Panc1 (cell line): ENCODE results near the gene CDKAL1. TPM values are rescaled to one million over a fixed set of nuclear protein-coding genes. Genes with fewer than 3 reads are reported as not detected.

Experiments
- ATAC-seq: fragments of 200-7000 bp; cut with Tn5 transposase; 2 replicates; pipeline ENCODE4 v1.9.1; 2020; ENCODE audit warnings: mild to moderate bottlenecking, moderate library complexity
- BruUV-seq: library from RNA; stranded (reverse); fragments of 400-500 nt; replicated peaks from 2 replicates; lab custom pipeline; 2021; lab: Mats Ljungman, UMichigan
- CTCF ChIA-PET: fragments of 300-600 bp; sonication (Branson Sonifier 250); formaldehyde crosslinking; loops from one replicate; lab custom pipeline; 2022; ENCODE audit warnings: antibody characterized with exemption; lab: Charles Lee
- POLR2A ChIA-PET: fragments of 300-600 bp; sonication (Branson Sonifier 250); formaldehyde crosslinking; loops from one replicate; lab custom pipeline; 2022; ENCODE audit warnings: antibody characterized with exemption; lab: Charles Lee
- DNase-seq: peaks from one replicate; pipeline ENCODE4 v3.0.0-alpha.2; 2010; ENCODE audit warnings: low read depth, low spot score
- H3K27ac ChIP-seq: 2 replicates; pipeline ENCODE4 v1.5.1; 2011; ENCODE audit warnings: mild to moderate bottlenecking, low read length, inconsistent platforms
- H3K27me3 ChIP-seq: fragments of 200-500 bp; sonication (Bioruptor generic); 2 replicates; pipeline ENCODE4 v1.6.0; 2014; ENCODE audit warnings: low read length, inconsistent platforms; ENCODE audit not compliant: control insufficient read depth, insufficient read depth
- H3K36me3 ChIP-seq: fragments of 200-500 bp; sonication (Bioruptor generic); 2 replicates; pipeline ENCODE4 v1.5.1; 2014; ENCODE audit warnings: inconsistent platforms, mild to moderate bottlenecking, low read length, moderate library complexity; ENCODE audit not compliant: control insufficient read depth, insufficient read depth
- H3K4me1 ChIP-seq: 2 replicates; pipeline ENCODE4 v1.5.1; 2011; ENCODE audit warnings: inconsistent platforms, mild to moderate bottlenecking, low read length, moderate library complexity; ENCODE audit not compliant: control insufficient read depth, insufficient read depth
- H3K4me3 ChIP-seq, 2 experiments: 2 replicates each; pipeline ENCODE4 v1.5.1; 2011 to 2012; ENCODE audit warnings: low read depth in 2 of 2, low read length in 2 of 2, mild to moderate bottlenecking in 2 of 2, inconsistent platforms in 1 of 2, moderate library complexity in 1 of 2
- H3K9me3 ChIP-seq: fragments of 200-500 bp; sonication (Bioruptor generic); 2 replicates; pipeline ENCODE4 v1.5.1; 2014; ENCODE audit warnings: low read depth, mild to moderate bottlenecking, inconsistent platforms, low read length, moderate library complexity; ENCODE audit not compliant: control insufficient read depth, insufficient read depth
- CTCF ChIP-seq: fragments of 450-650 bp; IDR thresholded peaks from 2 replicates; pipeline ENCODE4 v1.5.1; 2017; ENCODE audit warnings: mild to moderate bottlenecking
- POLR2AphosphoS5 ChIP-seq: IDR thresholded peaks from 2 replicates; pipeline ENCODE4 v1.6.1; 2012; ENCODE audit warnings: mild to moderate bottlenecking, low read depth, low read length, moderate library complexity
- REST ChIP-seq, 2 experiments: IDR thresholded peaks; 2 replicates each; pipeline ENCODE4 v1.6.1; 2011 to 2012; ENCODE audit warnings: low read depth in 2 of 2, control low read depth in 1 of 2, low read length in 1 of 2, mild to moderate bottlenecking in 1 of 2, moderate library complexity in 1 of 2; ENCODE audit not compliant: insufficient read depth in 1 of 2
- SIN3A ChIP-seq: IDR thresholded peaks from 2 replicates; pipeline ENCODE4 v1.6.1; 2012; ENCODE audit warnings: low read depth, mild to moderate bottlenecking, low read length, moderate library complexity, borderline replicate concordance; ENCODE audit not compliant: insufficient read depth
- TCF7L2 ChIP-seq: IDR thresholded peaks from 2 replicates; pipeline ENCODE4 v1.6.1; 2011; ENCODE audit warnings: mild to moderate bottlenecking, low read depth, low read length, inconsistent platforms
- in situ Hi-C: cut with HindIII; loops from 2 replicates; pipeline ENCODE4 v1.10.0; 2016; ENCODE audit warnings: low sequenced_read_pairs, low pct_unique_long_range_greater_than_20kb
- intact Hi-C: fragments of 100-400 bp; cut with micrococcal nuclease; formaldehyde crosslinking; loops from one replicate; pipeline ENCODE4 v1.10.0; 2022; ENCODE audit not compliant: unreplicated experiment
- total RNA-seq: library from RNA; stranded (reverse); gene quantifications from one replicate; pipeline ENCODE4 v1.2.1, GENCODE V29; 2021; ENCODE audit not compliant: unreplicated experiment

Gene CDKAL1
- total RNA-seq, 1 experiment from 2014 or later, result 14.5 TPM

- intact Hi-C loops (no loop called here), in situ Hi-C loops (no loop called here)
- no peaks in the 10 kb centered on the region for H3K27me3 ChIP-seq
- no peak for TF ChIP-seq POLR2AphosphoS5
- TF ChIP-seq CTCF, result no peak
- TF ChIP-seq SIN3A, result no peak
- TF ChIP-seq TCF7L2, result no peak
- TF ChIP-seq REST (IDR thresholded peaks at IDR 0.05; ENCODE audit: insufficient read depth in 1 of 2, low read depth in 2 of 2, low read length in 1 of 2), result no peak
- no peak for DNase-seq
- no peak overlapping the region for H3K4me3 ChIP-seq
- H3K4me1 ChIP-seq, result no peaks in the 10 kb centered on the region
- H3K9me3 ChIP-seq, result peaks cover 7% of the 10 kb centered on the region; the same call in 1 of the 2 replicates
- no peak for ATAC-seq
- CTCF ChIA-PET, result no interaction called here
- no peak overlapping the region for H3K27ac ChIP-seq
- POLR2A ChIA-PET, result no interaction called here
- H3K36me3 ChIP-seq, result no peaks in the 10 kb centered on the region
- BruUV-seq, result no TSS peak
These were observed 496.9 kb downstream of the CDKAL1 start for GRCh38 chr6:21031182-21031581.

GRCh38 chr6:21033084-21033483, 498.8 kb downstream of the CDKAL1 start:
- in situ Hi-C loops (no loop called here), intact Hi-C loops (no loop called here)
- H3K4me3 ChIP-seq, result no peak overlapping the region
- H3K4me1 ChIP-seq, result no peaks in the 10 kb centered on the region
- ATAC-seq (no peak), DNase-seq (no peak)
- TF ChIP-seq TCF7L2 (no peak), CTCF (no peak), POLR2AphosphoS5 (no peak), SIN3A (no peak), REST (IDR thresholded peaks at IDR 0.05; ENCODE audit: insufficient read depth in 1 of 2, low read depth in 2 of 2, low read length in 1 of 2) (no peak)
- BruUV-seq, result no TSS peak
- H3K36me3 ChIP-seq, result no peaks in the 10 kb centered on the region
- ChIA-PET CTCF (no interaction called here), POLR2A (no interaction called here)
- H3K27me3 ChIP-seq, result no peaks in the 10 kb centered on the region
- H3K9me3 ChIP-seq, result no peaks in the 10 kb centered on the region
- no peak overlapping the region for H3K27ac ChIP-seq
